G401 (cell line): ENCODE measurements around the gene MBOAT1. TPM values are rescaled to one million over a fixed set of nuclear protein-coding genes. Genes with fewer than 3 reads are reported as not detected.

ENCODE experiments used
- DNase-seq: peaks from one replicate; pipeline ENCODE4 v3.0.0-alpha.2; 2015; ENCODE audit warnings: low spot score
- in situ Hi-C: cut with HindIII; loops from 2 replicates; pipeline ENCODE4 v1.10.0; 2016; ENCODE audit warnings: low sequenced_read_pairs, mixed read lengths
- total RNA-seq: library from RNA; depleted of rRNA; stranded (reverse); fragments of >200 nt; shearing (Covaris generic); gene quantifications from 2 replicates; pipeline ENCODE4 v1.2.3, GENCODE V29; 2014; rRNA removed

The MBOAT1 gene
- total RNA-seq, 1 experiment from 2014 or later = 1.9 TPM

DNA sequence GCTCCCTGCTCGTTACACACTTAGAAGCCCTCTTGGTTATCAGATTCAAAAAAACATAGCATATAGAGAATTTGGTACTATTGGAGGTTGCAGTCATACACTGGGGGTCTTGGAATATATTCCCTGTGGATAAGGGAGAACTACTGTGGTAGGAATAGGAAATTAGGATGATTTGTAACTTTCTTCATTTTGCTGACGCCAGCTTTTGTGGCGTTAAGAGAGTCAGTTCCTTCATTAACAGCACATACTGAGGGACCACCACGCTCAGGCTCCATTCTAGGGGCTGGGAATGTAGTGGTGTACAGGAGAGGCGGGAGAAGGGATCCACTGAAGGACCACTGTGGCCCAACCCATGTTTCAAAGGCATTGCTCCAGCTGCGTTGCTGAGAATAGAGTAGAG, 140.3 kb downstream of the MBOAT1 start:
- no peak for DNase-seq
- in situ Hi-C loops = no loop called here

DNA sequence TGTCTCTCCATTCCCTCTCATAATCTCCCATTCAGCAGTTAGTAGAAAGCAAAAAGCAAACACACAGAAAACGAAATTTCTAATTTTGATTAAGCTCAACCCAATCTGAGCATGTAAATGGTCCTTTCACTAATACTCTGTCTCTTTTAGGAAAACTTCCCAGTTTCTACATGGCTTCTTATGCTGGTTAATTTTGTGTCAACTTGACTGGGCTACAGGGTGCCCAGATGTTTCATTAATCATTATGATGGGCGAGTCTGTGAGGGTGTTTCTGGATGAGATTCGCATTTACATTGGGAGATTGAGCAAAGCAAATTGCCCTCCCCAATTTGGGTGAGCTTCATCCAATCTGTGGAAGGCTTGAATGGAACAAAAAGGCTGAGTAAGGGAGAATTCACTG, 142.2 kb downstream of the MBOAT1 start:
- DNase-seq = no peak
- in situ Hi-C loops = no loop called here

DNA sequence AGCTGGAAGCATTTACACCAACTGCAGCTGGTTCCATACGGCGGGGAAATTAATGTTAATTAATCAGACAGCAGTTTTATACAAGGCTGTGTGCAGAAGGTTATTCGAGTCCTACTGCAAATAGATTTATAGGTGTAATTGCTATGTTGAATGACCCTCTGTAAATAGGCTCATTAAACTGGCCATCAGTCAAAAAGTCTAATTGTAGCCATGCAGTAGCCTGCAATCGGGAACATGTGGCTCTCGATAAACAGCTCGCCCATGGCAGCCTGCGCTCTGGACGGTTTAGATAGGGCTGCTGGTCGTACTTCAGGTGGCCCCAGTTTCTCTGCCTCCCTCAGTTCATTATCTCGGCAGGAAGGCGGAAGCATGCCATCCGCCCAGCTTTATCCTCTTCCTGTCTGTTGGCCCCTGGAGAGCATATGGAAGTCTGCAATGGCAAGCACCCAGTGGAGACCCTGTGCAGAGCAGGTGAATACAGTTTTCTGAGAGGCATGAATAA, 143.2 kb downstream of the MBOAT1 start:
- in situ Hi-C loops = no loop called here

DNA sequence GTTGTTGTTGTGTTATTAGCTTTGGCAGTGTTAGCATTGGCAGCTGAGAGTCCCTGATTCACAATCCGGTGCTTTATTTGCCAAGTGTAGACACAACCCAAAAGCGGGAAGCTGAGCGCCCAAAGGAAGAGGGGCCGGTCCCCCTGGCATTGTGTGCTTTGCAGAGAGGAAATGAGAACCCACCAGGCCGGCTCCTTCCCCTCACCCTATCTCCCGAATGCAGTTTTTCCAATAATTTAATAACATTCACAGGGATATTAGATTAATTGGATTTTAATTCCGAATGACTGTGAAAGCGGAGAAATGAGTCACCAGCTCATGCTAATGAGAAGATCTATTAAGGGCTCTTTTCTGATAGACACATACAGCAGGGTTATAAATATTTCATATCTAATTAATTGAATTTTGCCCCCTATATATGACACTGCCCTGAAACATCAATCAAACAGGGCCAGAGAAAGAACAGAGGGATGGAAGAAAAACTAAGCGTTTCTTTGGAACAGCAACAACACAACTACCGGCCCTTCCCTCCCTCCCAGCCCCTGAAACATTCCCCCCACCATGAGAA, 143.8 kb downstream of the MBOAT1 start:
- in situ Hi-C loops = no loop called here
- DNase-seq = no peak

More for the DNA sequence above, 143.2 kb downstream of the MBOAT1 start:
- no peak for DNase-seq

DNA sequence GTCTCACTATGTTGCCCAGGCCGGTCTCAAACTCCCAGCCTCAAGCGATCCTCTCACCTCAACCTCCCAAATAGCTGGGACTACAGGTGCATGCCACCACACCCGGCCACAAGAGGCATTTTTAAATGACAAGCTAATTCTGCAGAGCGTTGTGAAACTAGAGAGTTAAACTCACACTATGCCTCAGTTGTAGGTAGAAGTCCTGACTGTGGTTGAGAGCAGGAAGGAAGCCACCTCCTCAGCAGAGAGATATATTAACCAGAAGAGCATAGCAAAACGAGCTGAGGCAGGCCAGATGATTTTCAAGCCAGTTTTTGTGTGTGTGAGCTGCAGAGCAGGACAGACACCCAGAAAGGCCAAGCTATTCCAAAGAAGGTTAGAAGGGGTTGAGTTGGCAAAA, 150.3 kb downstream of the MBOAT1 start:
- no peak for DNase-seq
- in situ Hi-C loops = no loop called here

DNA sequence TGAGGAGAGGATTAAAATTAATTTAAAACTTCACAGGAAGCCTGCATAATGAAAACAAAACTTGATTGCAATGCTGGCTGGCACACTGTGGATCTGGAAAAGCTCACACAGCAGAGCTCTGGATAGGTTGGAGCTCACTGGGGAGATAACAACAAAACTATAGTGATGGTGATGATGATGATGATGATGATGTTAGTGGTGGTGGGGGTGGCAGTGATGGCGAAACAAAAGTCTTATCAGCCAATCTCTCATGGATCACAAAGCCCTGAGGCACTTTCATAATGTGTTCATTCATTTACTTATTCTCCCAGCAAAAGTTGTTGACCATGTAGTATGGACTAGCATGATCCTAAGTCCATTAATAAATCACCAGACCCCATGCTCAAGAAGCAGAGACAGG, 152.0 kb downstream of the MBOAT1 start:
- in situ Hi-C loops = no loop called here

DNA sequence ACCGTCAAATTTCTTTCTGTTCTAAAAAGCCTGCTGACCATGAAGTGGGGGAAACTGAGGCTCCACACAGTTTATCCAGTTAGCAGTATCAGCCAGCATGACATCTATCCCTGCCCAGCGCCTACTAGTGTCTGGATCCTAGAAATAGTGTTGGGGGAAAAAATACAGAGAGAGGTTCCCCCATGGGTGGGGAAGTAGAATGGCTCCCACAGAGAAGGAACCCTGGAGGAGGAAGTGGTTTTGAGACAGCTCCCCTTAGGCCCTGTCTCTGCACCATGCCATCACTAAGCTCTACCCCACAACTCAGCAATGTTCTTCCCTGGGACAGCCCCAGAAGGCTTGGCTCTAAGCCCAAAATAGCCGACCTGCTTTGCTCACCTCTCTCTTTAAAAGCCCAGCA, 153.4 kb downstream of the MBOAT1 start:
- DNase-seq = no peak
- in situ Hi-C loops = no loop called here

More for the DNA sequence above, 152.0 kb downstream of the MBOAT1 start:
- no peak for DNase-seq

DNA sequence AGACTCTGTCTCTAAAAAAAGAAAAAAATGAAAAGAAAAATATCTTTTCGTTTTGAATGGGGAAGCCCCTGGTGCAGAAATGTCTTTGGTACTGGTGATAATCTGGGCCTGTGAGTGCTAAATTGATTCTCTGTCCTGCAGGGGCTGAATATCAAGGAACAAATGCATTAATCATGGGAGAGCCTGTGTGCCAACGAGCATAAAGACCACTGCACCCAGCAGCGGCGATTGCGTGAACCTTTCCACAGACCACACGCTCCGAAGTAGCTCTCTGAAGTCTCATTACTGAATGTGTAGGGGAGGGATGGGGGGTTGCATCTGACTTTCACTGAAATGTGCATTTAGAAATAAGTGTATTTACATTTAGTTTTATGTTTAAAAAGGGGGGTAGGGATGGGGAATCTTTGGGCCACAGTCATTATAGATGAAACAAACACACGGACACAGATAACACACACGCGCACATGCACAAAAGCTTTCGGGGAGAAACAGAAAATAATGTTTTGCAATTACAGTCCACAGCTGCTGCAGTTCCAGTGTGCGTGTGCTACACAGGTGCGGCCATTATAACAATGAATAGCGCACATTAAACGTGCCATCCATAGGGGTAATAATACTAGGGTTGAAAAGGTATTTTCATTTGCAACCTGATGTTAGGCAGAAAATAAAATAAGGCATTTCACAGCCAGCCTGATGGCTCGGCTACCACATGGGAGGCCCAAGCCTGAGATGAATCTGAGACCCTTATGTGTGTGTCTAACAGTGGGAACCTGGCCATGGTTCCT, 154.0 kb downstream of the MBOAT1 start:
- DNase-seq = no peak
- in situ Hi-C loops = no loop called here

DNA sequence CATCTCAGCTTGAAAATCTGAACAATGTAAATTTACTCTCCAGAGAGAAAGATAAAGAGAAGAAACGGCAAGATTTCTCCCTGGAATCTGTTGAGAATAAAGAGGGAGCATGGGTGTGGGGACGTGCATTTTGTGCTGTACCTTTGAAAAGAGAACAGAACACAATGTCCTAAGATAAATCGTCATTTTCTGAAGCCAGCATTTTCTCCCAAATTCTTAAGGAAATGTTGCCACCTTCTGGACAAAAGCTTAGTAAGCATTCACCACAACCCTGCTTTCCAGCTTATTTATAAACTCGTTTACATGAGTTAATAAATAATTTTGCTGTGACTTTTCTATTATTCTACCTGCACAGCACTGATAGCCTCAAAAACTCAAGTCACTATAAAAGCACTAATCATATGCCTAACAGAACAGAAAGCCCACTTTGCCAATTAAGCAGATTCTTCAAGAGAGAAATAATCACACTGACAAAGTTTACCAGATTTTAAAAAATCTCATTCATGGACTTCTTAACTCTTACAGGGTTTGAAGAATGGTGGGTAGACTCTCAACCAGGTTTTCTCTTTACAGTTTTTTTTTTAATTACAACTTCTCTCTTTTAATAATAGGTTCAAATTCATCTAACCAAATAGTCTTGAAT, 155.8 kb downstream of the MBOAT1 start:
- in situ Hi-C loops = no loop called here
- peak; percentile 58 for DNase-seq

DNA sequence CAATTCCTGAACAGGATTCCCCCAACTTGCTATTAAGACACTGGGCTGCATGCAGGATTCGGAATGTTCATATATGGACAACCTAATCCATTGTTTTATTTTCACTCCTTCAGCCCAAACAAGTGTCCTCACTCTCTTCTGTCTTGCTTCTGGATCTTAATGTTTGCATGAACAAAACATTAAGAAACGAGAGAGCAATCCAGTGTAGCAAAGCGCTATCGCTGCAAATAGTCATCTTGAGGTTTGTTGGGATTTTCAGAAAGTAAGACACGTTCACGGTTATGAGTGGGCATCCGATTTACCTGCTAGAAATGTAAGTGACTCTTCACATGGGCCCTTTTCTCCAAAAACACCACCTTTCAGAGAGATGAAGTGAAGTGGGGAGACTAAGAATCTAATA, 156.4 kb downstream of the MBOAT1 start:
- DNase-seq = peak; percentile 1
- in situ Hi-C loops = no loop called here

Other genes starting within 250 kb of the MBOAT1 start
- gene E2F3, start 189.4 kb upstream of the MBOAT1 start, total RNA-seq = 9.0 and 12.5 TPM in 2 replicates